K562 (cell line): ENCODE results near the gene HAUS6. TPM values are rescaled to one million over a fixed set of nuclear protein-coding genes. Genes with fewer than 3 reads are reported as not detected.

Experiments used
- BACH1 ChIP-seq: fragments of 200-800 bp; sonication (Bioruptor generic); IDR thresholded peaks from 2 replicates; pipeline ENCODE4 v1.6.1; 2016; ENCODE audit warnings: missing genetic modification characterization, missing compliant biosample characterization
- C11orf30 ChIP-seq: fragments of 450-650 bp; IDR thresholded peaks from 2 replicates; pipeline ENCODE4 v1.6.1; 2016; ENCODE audit warnings: low read depth, mild to moderate bottlenecking
- CEBPG ChIP-seq, 3 experiments: fragments of 200-800 bp in 1 of 3; sonication (Bioruptor generic) in 1 of 3; sonication (generic) in 1 of 3; formaldehyde crosslinking in 1 of 3; IDR thresholded peaks in 2 of 3; conservative IDR thresholded peaks in 1 of 3; 2 replicates each; pipeline versions ENCODE4 v1.6.1 to v1.8.0; 2016 to 2022; ENCODE audit warnings: missing compliant biosample characterization in 2 of 3, missing genetic modification characterization in 2 of 3, mild to moderate bottlenecking in 1 of 3, missing genetic modification reagents in 1 of 3
- CXXC5 ChIP-seq: fragments of 250-450 bp; sonication (Bioruptor Pico); IDR thresholded peaks from 2 replicates; pipeline ENCODE4 v1.8.0; 2022; ENCODE audit warnings: inconsistent platforms, mild to moderate bottlenecking, moderate library complexity
- DMBX1 ChIP-seq: fragments of 250-450 bp; sonication (Bioruptor Pico); IDR thresholded peaks from 2 replicates; pipeline ENCODE4 v1.8.0; 2022; ENCODE audit warnings: inconsistent platforms, mild to moderate bottlenecking, moderate library complexity, borderline replicate concordance
- FOSL1 ChIP-seq: fragments of 200-800 bp; sonication (Bioruptor generic); conservative IDR thresholded peaks from 2 replicates; pipeline ENCODE4 v1.6.1; 2016; ENCODE audit warnings: missing genetic modification characterization, missing compliant biosample characterization
- FOXM1 ChIP-seq, 2 experiments: fragments of 450-650 bp in 1 of 2; sonication (generic) in 1 of 2; formaldehyde crosslinking in 1 of 2; IDR thresholded peaks; 2 replicates each; pipeline versions ENCODE4 v1.6.1 to v1.9.0; 2017 to 2022; ENCODE audit warnings: low read depth in 2 of 2, mild to moderate bottlenecking in 2 of 2, missing genetic modification reagents in 1 of 2, moderate library complexity in 1 of 2
- JUNB ChIP-seq: fragments of 450-650 bp; formaldehyde crosslinking; conservative IDR thresholded peaks from 2 replicates; pipeline ENCODE4 v1.4.0; 2020; ENCODE audit warnings: mild to moderate bottlenecking
- L3MBTL2 ChIP-seq: fragments of 450-650 bp; IDR thresholded peaks from 2 replicates; pipeline ENCODE4 v1.6.1; 2016; ENCODE audit warnings: mild to moderate bottlenecking, moderate library complexity
- MEF2A ChIP-seq: IDR thresholded peaks from 2 replicates; pipeline ENCODE4 v1.6.1; 2011; ENCODE audit warnings: low read depth, mild to moderate bottlenecking, low read length, moderate library complexity; ENCODE audit not compliant: control insufficient read depth
- MEF2D ChIP-seq: conservative IDR thresholded peaks from 2 replicates; pipeline ENCODE4 v1.6.1; 2016; ENCODE audit warnings: low read depth, missing genetic modification characterization, missing compliant biosample characterization
- NFE2 ChIP-seq: IDR thresholded peaks from 2 replicates; pipeline ENCODE4 v1.6.1; 2014; ENCODE audit warnings: antibody characterized with exemption, low read depth
- RBM14 ChIP-seq: fragments of 200-400 bp; formaldehyde crosslinking; IDR thresholded peaks from 2 replicates; pipeline ENCODE4 v1.6.1; 2018; ENCODE audit warnings: low read depth, mild to moderate bottlenecking, low read length, moderate library complexity, borderline replicate concordance; ENCODE audit not compliant: insufficient read depth
- SMAD4 ChIP-seq: fragments of 250-450 bp; sonication (Bioruptor Pico); conservative IDR thresholded peaks from 2 replicates; pipeline ENCODE4 v1.8.0; 2021; ENCODE audit warnings: inconsistent platforms, mild to moderate bottlenecking, moderate library complexity
- ZNF175 ChIP-seq: fragments of 200-800 bp; sonication (Bioruptor generic); IDR thresholded peaks from 2 replicates; pipeline ENCODE4 v1.6.1; 2016; ENCODE audit warnings: low read depth, mild to moderate bottlenecking, missing genetic modification characterization, missing compliant biosample characterization
- ZNF316 ChIP-seq: fragments of 450-650 bp; IDR thresholded peaks from 2 replicates; pipeline ENCODE4 v1.6.1; 2016
- ZNF584 ChIP-seq: fragments of 200-800 bp; sonication (Bioruptor generic); IDR thresholded peaks from 2 replicates; pipeline ENCODE4 v1.6.1; 2016; ENCODE audit warnings: low read depth, mild to moderate bottlenecking, missing genetic modification characterization, missing compliant biosample characterization
- polyA plus RNA-seq, 8 experiments: library from polyadenylated mRNA; depleted of rRNA in 4 of 8; stranded (reverse) in 5 of 8; unstranded in 3 of 8; fragments of >200 nt; fragmentation: Nextera tagmentation in 2 of 8; fragmentation: Illumina TruSeq in 1 of 8; extraction: Ambion mirVana in 2 of 8; extraction: Trizol in 1 of 8; gene quantifications; 2 replicates each; pipeline versions ENCODE4 v1.2.1 to v1.2.3, GENCODE V29; 2011 to 2014; ENCODE audit warnings: inconsistent platforms in 1 of 8, missing spikeins in 1 of 8
- total RNA-seq, 7 experiments: library from RNA; depleted of rRNA in 6 of 7; stranded (reverse); fragments of >200 nt in 6 of 7; fragmentation: Illumina TruSeq in 2 of 7; extraction: Trizol in 2 of 7; gene quantifications; 2 replicates each; pipeline versions ENCODE4 v1.2.1 to v1.2.3, GENCODE V29; 2011 to 2021; ENCODE audit warnings: low replicate concordance in 1 of 7
- TF ChIP-seq, protein P1 (sequence below): sonication (generic); formaldehyde crosslinking; IDR thresholded peaks from 2 replicates; pipeline ENCODE4 v1.9.0; 2022; ENCODE audit warnings: mild to moderate bottlenecking, missing genetic modification reagents
- TF ChIP-seq, protein P2 (sequence below): fragments of 450-650 bp; IDR thresholded peaks from 2 replicates; pipeline ENCODE4 v1.6.1; 2017; ENCODE audit warnings: antibody characterized with exemption, mild to moderate bottlenecking
- TF ChIP-seq, protein P3 (sequence below), 2 experiments: fragments of 450-650 bp in 1 of 2; sonication (generic) in 1 of 2; formaldehyde crosslinking in 1 of 2; IDR thresholded peaks in 1 of 2; conservative IDR thresholded peaks in 1 of 2; 2 replicates each; pipeline versions ENCODE4 v1.6.1 to v1.8.1; 2016 to 2023; ENCODE audit warnings: mild to moderate bottlenecking in 2 of 2, moderate library complexity in 2 of 2, inconsistent platforms in 1 of 2, missing genetic modification reagents in 1 of 2

The HAUS6 gene
- total and polyA plus RNA-seq, 9 of the 15 experiments (the other 6 are each of a cell fraction or from before 2014, with no cell fraction given) = 10.2 to 31.7 (median 23.1) TPM

DNA sequence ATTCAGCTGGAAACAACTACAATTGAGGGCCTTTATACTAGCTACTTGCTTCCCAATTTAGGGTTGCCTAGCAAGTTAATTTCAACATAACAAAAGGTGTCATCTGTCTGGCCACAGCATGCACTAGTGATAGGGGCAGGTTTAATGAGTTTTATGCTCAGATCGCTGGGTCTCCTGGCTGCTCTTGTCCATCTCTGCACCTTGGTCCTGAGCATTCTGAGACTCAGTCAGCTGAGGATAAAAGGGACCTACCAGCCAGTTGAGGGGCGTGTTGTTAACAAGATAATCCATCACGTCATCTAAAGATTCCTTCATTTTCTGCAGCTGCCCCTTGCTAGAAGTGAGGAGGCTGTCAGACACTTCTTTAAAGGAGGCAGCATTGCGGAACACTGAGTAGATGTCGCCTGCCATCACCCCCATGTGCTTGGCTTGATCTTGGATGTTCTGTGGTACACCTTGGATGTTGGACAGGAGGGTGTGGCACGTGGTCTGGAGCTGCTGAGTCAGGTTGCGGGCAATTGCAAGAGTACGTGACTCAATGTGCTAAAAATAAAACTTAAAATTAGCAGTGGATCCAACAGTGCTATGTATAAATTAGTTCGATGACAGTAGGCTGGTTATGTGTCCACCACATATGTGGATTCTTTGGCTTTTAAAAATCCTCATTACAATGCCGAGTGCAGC, 13.5 kb upstream of the HAUS6 start (continued):
- TF ChIP-seq ZNF175 (CRISPR knock-in tag) (peak; percentile 22; the same call in 1 of the 2 replicates), NFE2 (peak; percentile 57; the same call in 1 of the 2 replicates), ZNF316 (peak; percentile 8; the same call in 1 of the 2 replicates), CEBPG (CRISPR knock-in tag; IDR thresholded peaks at IDR 0.05) (peak; percentile 91), CEBPG (tag; conservative IDR thresholded peaks at IDR 0.05 in 1 of 2, IDR thresholded peaks at IDR 0.05 in 1 of 2) (peak in 1 of 2 experiments; percentile 73; a peak in 2 of 4 replicates), C11orf30 (peak; percentile 42), SMAD4 (CRISPR knock-in tag) (peak; percentile 25; the same call in 1 of the 2 replicates), RBM14 (no peak), ZNF584 (CRISPR knock-in tag) (0 out of 2 replicates have a peak, but pooled peaks have one; percentile 40), DMBX1 (CRISPR knock-in tag) (peak; percentile 65; the same call in 1 of the 2 replicates), FOSL1 (peak; percentile 80), FOXM1 (IDR thresholded peaks at IDR 0.05; ENCODE audit: low read depth) (no peak), FOXM1 (CRISPR knock-in tag; IDR thresholded peaks at IDR 0.05; ENCODE audit: low read depth) (no peak), MEF2A (peak; percentile 69), JUNB (CRISPR knock-in tag) (no peak), L3MBTL2 (peak; percentile 64), MEF2D (tag) (peak; percentile 92), BACH1 (tag) (0 out of 2 replicates have a peak, but pooled peaks have one; percentile 48), CXXC5 (CRISPR knock-in tag) (peak; percentile 24; the same call in 1 of the 2 replicates)
- TF ChIP-seq, protein P1, sequence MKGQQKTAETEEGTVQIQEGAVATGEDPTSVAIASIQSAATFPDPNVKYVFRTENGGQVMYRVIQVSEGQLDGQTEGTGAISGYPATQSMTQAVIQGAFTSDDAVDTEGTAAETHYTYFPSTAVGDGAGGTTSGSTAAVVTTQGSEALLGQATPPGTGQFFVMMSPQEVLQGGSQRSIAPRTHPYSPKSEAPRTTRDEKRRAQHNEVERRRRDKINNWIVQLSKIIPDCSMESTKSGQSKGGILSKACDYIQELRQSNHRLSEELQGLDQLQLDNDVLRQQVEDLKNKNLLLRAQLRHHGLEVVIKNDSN (CRISPR knock-in tag) = peak; percentile 79
- TF ChIP-seq, protein P2, sequence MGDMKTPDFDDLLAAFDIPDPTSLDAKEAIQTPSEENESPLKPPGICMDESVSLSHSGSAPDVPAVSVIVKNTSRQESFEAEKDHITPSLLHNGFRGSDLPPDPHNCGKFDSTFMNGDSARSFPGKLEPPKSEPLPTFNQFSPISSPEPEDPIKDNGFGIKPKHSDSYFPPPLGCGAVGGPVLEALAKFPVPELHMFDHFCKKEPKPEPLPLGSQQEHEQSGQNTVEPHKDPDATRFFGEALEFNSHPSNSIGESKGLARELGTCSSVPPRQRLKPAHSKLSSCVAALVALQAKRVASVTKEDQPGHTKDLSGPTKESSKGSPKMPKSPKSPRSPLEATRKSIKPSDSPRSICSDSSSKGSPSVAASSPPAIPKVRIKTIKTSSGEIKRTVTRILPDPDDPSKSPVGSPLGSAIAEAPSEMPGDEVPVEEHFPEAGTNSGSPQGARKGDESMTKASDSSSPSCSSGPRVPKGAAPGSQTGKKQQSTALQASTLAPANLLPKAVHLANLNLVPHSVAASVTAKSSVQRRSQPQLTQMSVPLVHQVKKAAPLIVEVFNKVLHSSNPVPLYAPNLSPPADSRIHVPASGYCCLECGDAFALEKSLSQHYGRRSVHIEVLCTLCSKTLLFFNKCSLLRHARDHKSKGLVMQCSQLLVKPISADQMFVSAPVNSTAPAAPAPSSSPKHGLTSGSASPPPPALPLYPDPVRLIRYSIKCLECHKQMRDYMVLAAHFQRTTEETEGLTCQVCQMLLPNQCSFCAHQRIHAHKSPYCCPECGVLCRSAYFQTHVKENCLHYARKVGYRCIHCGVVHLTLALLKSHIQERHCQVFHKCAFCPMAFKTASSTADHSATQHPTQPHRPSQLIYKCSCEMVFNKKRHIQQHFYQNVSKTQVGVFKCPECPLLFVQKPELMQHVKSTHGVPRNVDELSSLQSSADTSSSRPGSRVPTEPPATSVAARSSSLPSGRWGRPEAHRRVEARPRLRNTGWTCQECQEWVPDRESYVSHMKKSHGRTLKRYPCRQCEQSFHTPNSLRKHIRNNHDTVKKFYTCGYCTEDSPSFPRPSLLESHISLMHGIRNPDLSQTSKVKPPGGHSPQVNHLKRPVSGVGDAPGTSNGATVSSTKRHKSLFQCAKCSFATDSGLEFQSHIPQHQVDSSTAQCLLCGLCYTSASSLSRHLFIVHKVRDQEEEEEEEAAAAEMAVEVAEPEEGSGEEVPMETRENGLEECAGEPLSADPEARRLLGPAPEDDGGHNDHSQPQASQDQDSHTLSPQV = peak; percentile 62; the same call in 1 of the 2 replicates
- TF ChIP-seq, protein P3, sequence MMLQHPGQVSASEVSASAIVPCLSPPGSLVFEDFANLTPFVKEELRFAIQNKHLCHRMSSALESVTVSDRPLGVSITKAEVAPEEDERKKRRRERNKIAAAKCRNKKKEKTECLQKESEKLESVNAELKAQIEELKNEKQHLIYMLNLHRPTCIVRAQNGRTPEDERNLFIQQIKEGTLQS (IDR thresholded peaks at IDR 0.05) = peak; percentile 62
- TF ChIP-seq, protein P3 (CRISPR knock-in tag; conservative IDR thresholded peaks at IDR 0.05) = no peak
